ENCODE measurements around the gene RPS29.

The RPS29 gene

GRCh38 chr14:49541049-49541448 lies 45.1 kb downstream of the RPS29 start:
- DNase-seq (ENCODE audit: insufficient read length, low spot score) (no peak), FAIRE-seq (no peak)

GRCh38 chr14:49538852-49539251 lies 47.3 kb downstream of the RPS29 start:
- DNase-seq (ENCODE audit: insufficient read length, low spot score) (no peak), FAIRE-seq (no peak)
- TF ChIP-seq PAX5 (IDR thresholded peaks at IDR 0.05; ENCODE audit: insufficient read depth, low read length, severe bottlenecking) = no peak
- no peak for TF ChIP-seq SPI1 (IDR thresholded peaks at IDR 0.05; ENCODE audit: low read depth, low read length)
- no peak for TF ChIP-seq TAF1 (IDR thresholded peaks at IDR 0.05; ENCODE audit: low read depth, low read length)
- no peak for TF ChIP-seq POLR2AphosphoS5 (IDR thresholded peaks at IDR 0.05; ENCODE audit: low read depth, low read length)
- TF ChIP-seq POU2F2 (IDR thresholded peaks at IDR 0.05; ENCODE audit: low read depth, low read length) = no peak
- TF ChIP-seq POLR2A (IDR thresholded peaks at IDR 0.05; ENCODE audit: low read depth, low read length) = no peak

More at GRCh38 chr14:49541049-49541448, 45.1 kb downstream of the RPS29 start:
- no peak for TF ChIP-seq POLR2A (IDR thresholded peaks at IDR 0.05; ENCODE audit: low read depth, low read length)
- TF ChIP-seq SPI1 (IDR thresholded peaks at IDR 0.05; ENCODE audit: low read depth, low read length) = no peak
- TF ChIP-seq POU2F2 (IDR thresholded peaks at IDR 0.05; ENCODE audit: low read depth, low read length) = no peak
- TF ChIP-seq TAF1 (IDR thresholded peaks at IDR 0.05; ENCODE audit: low read depth, low read length) = no peak
- no peak for TF ChIP-seq PAX5 (IDR thresholded peaks at IDR 0.05; ENCODE audit: insufficient read depth, low read length, severe bottlenecking)
- TF ChIP-seq POLR2AphosphoS5 (IDR thresholded peaks at IDR 0.05; ENCODE audit: low read depth, low read length) = no peak

All from GM12891 (cell line).